CD4-positive, alpha-beta T cell treated with Interleukin-17A for 1 hour (primary cell): ENCODE data around the gene AKR1E2.
A peak's percentile ranks its signal among the peaks of the same experiment; 100 is the strongest.

Experiments
- DNase-seq: peaks from one replicate; pipeline ENCODE4 v3.0.0-alpha.2; 2020

The AKR1E2 gene

DNA sequence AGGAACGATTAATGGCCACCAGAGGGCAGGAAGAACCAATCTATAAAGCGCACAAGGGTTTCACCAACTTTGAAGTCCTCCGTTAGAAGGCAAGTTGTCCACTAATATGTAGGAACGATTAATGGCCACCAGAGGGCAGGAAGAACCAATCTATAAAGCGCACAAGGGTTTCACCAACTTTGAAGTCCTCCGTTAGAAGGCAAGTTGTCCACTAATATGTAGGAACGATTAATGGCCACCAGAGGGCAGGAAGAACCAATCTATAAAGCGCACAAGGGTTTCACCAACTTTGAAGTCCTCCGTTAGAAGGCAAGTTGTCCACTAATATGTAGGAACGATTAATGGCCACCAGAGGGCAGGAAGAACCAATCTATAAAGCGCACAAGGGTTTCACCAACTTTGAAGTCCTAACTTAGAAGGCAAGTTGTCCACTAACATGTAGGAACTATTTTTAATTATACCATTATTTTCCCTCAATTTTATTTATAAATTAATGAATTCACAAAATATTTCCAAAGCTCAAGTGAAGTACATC is 10.3 kb upstream of the AKR1E2 start:
- DNase-seq, result peak; percentile 23

DNA sequence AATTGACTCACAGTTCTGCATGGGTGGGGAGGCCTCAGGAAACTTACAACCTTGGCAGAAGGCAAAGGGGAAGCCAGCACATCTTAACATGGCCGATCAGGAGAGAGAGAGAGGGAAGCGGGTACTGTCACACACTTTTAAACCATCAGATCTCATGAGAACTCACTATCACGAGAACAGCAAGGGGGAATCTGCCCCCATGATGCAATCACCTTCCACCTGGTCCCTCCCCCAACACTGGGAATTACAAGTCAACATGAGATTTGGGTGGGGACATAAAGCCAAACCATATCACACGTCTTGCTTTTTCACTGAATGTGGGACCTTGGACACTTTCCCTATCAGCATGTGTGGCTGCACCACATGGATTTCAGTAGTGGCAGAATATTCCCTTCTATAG is 9.0 kb upstream of the AKR1E2 start:
- no peak for DNase-seq

DNA sequence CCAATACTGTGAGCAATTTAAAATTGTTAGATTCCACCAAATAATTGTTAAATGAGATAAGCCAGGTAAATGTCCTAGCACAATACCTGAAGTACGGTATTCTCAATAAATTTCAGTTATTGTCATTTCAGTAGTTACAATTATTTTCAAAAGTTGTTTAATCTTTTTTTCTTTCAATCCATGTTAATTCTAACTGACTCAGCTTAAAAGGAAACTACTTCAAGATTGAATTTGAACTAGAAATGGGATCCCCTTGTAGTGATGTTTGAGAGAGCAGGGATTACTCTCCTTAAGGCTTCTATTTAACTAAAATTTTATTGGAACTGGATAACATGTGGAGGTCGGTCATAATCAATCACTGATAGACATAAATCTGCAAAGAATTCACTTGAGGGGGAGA is 6.9 kb upstream of the AKR1E2 start:
- DNase-seq, result no peak

DNA sequence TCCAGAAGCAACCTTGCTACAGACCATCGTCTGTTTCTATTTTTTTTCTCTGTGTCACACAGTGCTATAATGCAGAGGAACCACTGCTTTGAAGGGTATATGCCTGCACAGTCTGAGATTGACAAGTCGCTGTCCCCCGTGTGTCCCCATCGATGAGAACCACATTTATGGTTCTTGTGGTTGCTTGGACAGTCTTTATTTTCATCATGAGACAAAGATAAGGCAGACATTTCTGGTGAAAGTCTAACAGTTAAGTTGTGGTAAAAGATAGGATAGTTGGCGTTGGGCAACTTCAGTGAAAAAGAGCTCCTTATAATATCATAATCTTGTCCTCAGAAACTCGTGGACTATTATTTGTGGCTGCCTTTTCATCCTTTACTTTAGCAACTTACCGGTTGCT is 6.3 kb upstream of the AKR1E2 start:
- no peak for DNase-seq

DNA sequence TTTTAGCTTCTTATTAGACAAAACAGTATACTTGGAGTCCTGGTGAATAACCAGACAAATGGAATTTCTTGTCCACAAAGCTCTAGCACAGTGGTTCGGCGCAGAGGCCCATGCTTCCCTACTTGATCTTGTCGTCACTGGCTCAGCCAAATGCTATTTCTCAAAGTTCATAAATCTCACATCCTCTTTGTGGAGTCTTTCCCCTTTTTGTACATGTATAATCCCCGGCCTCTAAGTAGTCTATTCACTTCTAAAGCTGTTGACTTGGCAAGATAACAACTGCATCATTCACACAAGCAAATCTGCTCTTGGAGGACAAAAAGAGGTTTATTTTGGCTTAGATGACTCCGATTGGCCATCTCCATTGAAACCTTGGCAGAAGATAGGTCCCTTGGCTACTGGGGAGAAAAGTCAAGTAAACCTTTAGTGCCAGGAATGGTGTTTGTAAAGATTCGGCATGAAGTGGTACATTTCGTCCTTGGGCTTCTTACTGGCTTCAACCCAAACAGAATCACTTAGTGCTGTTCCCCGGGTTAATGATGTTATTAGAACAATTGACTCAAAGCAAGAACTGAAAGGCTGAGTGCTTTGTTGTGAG is 5.1 kb upstream of the AKR1E2 start:
- DNase-seq, result no peak

DNA sequence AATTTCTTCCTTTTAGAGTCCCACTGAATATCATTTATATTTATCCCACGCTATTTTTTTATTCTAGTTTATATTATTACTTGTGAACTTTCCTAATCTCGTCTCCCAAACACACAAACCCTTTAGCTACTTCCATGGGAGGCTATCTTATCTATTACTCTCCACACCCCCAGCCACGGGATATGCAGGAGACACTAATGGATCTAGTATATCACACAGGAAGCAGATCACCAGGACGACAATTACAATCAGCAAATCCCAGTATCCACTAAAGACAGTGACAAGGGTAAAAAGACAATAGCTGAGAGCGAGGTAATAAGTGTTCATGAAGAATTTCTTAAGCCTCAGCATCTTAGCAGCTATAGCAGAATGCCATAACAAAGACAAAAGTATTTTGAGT is 3.8 kb upstream of the AKR1E2 start:
- no peak for DNase-seq

DNA sequence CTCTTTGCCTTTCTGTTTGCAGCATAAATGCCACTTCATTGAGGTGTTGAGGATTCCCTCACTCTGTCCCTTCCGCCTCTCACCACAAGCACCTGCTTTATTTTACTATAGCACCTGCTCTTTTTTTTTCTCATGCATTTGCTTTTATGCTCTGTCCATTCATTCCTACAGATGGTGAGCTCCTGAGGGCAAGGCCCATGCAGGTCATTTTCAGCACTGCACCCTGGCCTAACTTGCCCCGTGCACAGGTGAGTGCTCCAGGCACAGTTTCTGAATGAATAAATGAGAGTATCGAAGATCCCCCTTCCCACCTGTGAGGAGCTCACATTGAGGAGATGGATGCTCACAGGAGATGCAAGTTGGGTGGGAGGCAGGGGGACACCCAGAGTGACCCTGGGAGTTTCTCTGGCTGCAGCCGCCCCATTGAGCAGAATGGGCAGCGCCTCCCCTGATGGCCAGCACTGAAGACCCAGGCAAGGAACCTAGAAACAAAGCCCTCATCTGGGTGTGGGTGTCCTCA is 1.2 kb upstream of the AKR1E2 start:
- DNase-seq, result no peak

DNA sequence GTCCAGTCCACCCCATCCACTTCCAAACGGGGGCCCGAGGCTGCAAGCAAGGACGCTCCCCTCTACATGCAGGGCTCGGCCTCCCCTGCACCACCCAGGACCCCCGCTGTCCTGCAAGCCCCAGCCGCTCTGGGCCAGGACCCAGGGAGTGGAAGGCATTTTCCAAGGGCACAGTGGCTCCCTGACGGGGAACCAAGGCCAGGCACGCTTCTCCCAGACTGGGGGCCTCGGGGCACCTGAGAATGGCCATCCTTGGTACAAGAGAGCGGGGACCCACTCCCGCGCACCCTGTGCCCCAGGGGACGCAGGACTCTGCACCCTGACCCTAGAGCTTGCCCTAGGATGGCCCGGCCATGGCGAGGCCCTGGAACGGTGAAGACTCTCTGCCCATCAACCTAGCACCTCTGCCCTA is 545 bp upstream of the AKR1E2 start:
- no peak for DNase-seq

DNA sequence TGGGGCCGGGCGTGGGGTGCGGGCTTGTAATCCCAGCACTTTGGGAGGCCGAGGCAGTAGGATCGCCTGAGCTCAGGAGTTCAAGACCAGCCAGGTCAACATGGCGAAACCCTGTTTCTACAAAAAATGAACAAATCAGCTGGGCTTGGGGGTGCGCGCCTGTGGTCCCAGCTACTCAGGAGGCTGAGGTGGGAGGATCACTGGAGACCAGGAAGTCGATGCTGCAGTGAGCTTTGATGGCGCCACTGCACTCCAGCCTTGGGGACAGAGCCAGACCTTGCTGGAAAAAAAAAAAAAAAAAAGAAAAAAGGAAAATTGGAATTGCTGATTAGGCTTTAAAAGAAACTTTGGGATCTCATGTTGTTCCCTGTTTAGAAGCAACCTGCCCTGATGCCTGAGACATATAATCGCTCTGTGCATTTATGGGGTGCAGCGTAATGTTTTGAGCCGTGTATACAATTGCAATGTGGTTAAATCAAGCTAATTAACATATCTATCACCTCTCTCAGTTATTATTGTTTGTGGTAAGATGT is 851 bp downstream of the AKR1E2 start:
- DNase-seq, result no peak

DNA sequence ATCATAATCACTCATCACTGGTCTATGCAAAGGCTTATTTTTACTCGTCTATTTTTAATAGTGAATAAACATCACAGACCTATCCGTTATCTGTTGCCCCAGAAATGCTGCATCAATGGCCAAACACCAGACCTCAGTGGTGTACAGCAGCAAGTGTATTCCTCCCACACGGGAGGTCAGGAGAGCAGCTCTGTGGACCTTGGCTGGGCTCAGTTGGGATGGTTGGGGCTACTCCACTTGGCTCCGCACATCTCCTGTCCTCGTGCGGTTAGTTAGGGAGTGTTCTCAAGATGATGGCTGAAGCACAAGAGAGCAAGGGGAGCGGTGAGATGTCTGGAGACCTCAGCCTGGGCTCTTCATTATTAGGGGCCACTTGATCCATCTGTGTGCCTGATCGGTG is 2.0 kb downstream of the AKR1E2 start:
- no peak for DNase-seq

DNA sequence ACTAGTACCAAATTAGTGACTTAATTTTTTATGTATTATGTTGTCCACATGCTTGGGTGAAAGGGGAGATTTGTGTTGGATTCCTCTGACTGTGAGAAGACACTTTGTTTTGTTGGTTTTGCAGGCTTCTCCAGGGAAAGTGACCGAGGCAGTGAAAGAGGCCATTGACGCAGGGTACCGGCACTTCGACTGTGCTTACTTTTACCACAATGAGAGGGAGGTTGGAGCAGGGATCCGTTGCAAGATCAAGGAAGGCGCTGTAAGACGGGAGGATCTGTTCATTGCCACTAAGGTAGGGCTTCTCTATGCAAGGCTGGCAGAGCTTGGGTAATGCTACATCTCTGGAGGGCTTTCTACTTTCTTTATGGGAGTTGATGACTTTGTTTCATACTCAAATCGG is 4.5 kb downstream of the AKR1E2 start:
- no peak for DNase-seq

DNA sequence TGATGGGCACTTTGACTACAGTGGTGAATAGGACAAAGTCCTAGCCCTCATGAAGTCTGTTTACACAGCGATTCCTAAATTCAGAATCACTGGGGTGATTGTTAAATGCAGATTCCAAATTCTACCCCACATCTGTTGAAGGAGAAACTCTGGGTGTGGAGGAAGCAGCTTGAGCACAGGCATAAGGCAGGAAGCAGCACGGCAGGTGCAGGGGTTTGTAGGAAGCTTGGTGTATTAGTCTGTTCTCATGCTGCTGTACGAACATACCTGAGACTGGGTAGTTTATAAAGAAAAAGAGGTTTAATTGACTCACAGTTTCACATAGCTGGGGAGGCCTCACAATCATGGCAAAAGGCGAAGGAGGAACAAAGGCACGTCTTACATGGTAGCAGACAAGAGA is 5.1 kb downstream of the AKR1E2 start:
- DNase-seq, result no peak

DNA sequence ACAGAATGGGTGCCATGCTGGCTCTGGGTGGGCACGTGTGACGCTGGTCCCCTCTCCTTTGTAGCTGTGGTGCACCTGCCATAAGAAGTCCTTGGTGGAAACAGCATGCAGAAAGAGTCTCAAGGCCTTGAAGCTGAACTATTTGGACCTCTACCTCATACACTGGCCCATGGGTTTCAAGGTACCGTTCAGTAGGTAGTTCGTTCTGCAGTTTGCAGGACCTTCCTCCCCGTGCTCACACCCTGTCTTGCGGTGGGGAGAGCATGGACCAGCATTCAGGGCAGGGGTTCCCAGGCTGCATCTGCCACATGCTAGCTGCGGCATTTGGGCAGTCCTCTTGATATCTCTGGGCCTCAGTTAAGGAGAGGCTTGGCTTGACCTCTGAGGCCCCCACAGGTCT is 7.3 kb downstream of the AKR1E2 start:
- DNase-seq, result no peak

DNA sequence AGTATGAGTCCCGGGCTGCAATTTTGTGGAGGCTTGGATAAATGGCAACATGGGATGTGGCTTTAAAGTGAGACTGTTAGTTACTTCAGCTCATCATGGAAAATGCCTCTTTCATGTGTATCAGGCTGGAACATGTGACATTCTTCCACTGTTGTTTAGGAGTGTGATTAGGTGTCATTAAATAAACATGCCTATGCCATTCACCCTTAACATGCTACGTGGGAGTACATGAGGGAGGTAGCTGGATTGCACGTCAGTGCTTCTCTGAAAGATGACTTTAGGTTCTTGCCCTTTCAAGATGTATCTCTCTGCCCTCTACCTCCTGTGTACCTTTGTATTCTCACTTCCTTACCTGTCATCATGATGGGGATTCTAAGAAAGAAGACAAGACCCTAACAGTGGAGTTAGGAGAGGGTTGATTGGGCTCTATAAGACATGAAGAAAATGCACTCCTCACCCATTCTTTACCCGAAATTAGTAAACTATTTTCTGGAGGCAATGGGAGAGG is 8.9 kb downstream of the AKR1E2 start:
- DNase-seq, result no peak

DNA sequence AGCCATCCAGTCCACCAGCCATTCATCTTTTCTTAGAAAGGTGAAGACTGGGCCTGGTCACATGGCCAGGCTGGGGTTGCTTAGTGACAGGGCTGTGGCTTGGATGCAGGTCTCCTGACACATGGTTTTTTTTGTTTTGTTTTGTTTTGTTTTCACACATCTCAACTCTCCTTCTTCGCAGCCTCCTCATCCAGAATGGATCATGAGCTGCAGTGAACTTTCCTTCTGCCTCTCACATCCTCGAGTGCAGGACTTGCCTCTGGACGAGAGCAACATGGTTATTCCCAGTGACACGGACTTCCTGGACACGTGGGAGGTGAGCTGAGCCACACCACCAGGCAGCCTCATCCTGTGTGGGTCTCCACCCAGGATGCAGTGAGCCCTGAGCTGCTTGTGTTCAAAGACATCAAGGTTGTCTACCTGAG is 9.5 kb downstream of the AKR1E2 start:
- DNase-seq, result peak; percentile 45

DNA sequence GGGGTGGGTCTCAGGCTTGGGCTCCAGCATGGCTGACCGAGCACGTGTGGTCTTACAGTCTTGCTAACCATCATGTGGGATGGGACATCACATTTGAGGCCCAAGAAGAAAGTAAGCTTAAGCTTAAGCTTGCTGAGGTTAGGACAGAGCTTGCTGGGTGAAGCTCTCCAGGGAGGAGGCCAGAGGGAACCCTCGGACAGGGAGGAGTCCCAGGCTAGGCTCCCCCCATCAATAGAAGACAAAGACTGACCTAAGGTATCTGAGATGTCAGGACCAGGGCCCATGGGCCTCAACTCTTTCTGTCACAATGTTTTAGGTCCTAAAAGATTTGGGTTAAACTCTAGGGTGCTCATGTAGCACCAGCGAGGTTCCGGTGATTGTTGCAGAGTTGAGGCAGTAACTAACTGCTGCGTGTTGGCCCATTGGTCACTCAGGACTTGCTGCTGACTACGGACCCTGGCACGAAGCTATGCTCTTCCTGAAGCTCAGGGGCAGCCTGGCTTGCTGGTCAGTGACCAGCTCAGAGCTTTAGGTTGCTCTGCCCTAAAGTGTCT is 10.5 kb downstream of the AKR1E2 start:
- DNase-seq, result no peak

DNA sequence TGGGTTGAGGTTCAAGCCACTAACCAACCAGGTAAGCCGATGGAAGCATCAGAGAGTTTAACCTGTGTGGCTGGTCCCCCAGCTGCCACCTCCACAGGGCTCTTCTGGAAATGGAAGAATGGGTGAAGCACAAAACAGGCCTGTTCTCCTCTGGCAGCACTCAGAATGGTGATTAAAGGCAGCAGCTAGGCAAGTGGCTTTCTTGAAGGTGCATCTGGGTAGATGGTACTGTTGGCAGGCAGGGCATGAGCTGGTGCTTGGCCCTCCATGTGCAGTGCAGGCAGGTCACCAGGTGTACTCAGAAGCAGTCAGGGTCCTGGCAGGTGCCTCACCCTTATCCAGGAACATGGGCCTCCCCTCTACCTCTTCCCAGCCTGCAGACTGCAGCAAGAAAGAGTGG is 11.5 kb downstream of the AKR1E2 start:
- DNase-seq, result no peak

DNA sequence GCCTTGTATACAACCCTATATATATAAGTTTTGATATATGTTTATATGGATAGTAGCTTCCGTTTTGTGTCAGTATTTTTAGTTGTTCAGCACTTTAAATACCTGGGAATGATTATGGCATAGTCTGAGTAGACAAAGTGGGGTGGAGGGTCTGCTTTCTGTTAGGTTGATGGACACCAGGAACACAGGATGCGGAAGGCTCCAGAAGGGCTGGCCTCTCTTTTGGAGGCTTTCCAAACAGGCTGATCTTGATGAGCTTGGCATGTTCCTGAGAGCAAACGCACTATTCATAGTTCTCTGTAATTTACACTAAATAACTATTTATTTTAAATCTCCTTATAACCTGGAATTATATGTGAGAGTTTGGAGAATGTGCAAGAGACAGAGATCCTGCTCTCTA is 12.7 kb downstream of the AKR1E2 start:
- no peak for DNase-seq

DNA sequence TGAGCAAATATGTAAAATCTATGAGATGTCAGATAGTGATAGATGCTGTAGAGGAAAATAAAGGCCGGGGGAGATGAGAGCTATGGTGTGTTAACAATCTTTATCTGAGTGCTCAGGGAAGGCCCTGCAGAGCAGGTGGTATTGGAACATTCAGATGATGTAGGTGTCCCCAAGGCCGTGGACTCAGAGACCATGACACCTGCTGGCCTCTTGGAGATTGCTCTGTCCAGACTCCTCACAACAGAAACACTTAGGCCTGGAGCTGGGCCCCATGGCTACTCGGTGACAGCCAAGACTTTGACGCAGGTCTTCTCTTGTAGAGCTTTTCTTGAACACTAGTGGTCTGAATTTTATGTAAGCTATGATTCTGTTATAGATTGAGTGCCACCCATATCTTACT is 13.3 kb downstream of the AKR1E2 start:
- DNase-seq, result no peak

DNA sequence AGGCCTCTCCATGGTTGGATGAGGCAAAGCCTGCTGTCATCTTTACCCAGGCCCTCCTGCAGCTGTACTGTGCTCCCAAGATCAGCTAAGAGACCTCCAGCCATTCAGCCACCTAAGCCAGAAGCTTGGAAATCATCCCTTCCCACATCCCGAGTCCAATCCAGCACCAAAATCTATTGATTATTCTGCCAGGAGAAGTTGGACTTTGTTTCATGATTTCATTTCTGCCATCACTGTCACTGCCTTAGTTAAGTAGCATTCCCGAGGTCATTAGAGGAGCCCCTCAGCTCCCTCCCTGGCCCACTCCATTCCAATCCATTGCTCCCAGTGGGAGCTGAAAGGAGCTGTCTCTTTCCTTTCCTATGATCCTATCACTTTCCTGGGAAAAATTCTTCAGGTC is 14.1 kb downstream of the AKR1E2 start:
- no peak for DNase-seq

DNA sequence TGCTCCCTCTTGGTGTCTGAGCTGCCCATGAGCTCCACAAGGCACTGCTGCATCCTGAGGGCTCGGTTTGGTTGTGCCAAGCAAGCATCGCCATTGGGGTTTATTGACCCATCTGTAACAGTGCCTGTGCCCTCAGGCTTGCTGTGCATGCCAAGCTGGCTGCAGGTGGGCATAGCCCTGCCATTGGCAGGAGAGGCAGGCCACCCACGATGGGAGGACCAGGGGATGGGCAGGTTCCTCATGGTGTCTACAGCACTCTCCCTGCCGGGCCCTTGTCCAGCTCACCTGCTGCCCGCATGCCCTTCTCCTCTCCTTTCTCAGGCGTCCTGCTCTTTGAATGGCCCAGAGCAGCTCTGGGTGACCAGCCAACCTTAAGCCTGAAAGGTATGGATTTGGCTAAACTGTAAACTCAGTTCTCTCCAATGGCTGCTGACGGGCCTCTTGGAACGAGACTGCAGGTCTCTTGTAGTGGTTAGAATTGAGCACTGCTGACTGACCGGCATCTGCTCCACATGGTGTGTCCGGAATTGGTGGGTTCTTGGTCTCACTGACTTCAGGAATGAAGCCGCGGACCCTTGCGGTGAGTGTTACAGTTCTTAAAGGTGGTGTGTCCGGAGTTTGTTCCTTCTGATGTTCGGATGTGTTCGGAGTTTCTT is 17.6 kb downstream of the AKR1E2 start:
- DNase-seq, result no peak

DNA sequence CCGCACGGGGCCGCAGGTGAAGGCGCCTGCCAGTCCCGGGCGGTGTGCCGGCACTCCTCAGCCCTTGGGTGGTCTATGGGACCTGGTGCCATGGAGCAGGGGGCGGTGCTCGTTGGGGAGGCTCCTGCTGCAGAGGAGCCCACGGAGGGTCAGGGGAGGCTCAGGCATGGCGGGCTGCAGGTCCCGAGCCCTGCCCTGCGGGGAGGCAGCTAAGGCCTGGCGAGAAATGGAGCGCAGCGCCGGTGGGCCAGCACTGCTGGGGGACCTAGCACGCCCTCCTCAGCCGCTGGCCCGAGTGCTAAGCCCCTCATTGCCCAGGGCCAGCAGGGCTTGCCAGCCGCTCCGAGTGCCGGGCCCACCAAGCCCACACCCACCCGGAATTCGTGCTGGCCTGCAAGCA is 18.9 kb downstream of the AKR1E2 start:
- no peak for DNase-seq

DNA sequence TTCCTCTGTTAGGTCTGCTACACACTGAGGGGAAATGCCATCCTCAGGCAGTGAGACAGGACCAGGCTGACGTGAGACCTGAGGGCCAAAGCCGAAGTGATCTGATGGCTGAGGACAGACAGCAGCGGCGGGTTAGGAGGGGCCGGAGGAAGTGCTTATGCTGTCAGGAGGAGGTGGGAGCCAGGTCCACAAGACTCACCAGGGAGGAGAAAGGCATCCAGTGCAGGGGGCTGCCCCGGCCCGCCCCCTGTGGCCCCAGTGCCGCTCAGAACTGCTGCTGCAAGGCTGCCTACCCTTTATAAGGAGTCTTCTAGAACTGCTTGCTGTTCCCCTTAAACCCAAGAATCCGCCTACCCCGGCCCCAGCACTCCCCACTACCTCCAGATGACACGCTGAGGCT is 19.8 kb downstream of the AKR1E2 start:
- no peak for DNase-seq

DNA sequence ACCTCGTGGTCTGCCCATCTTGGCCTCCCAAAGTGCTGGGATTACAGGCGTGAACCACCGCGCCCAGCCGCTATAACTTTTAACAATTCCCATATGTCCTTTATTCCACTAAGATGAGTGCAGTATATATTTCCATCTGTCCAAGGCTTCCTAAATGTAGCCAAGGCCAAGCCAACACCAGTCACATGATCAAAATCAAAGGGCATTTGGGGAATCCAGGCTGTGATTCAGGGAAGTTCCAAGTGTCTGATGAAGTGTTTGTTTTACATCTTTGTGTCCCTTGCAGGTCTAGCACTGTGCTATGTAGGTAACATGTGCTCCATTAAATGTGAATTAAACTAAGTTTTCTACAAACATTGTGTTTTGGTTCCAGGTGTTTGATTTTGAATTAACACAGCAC is 20.8 kb downstream of the AKR1E2 start:
- no peak for DNase-seq
